Activated naive CD4-positive, alpha-beta T cell treated with anti-CD3 and anti-CD28 coated beads for 36 hours (primary cell): ENCODE measurements around the gene CWF19L1. TPM values are rescaled to one million over a fixed set of nuclear protein-coding genes. Genes with fewer than 3 reads are reported as not detected.
"Not testable (repeated sequence)": the region's sequence is repeated elsewhere in the genome, so short reads cannot be mapped to it uniquely, and the experiment has no call there.

Source experiments
- CTCF ChIA-PET: fragments of 350-600 bp; sonication (Branson Sonifier 250); formaldehyde crosslinking; loops from one replicate; lab custom pipeline; 2021; ENCODE audit warnings: antibody characterized with exemption; lab: Charles Lee
- DNase-seq: peaks from one replicate; pipeline ENCODE4 v3.0.0-alpha.2; 2020
- H3K27ac Mint-ChIP-seq: one replicate; pipeline ENCODE4 v1.8.0; 2021; ENCODE audit warnings: mild to moderate bottlenecking, mixed read lengths
- H3K27me3 Mint-ChIP-seq: one replicate; pipeline ENCODE4 v1.8.0; 2021; ENCODE audit warnings: low read depth, mixed read lengths
- H3K36me3 Mint-ChIP-seq: one replicate; pipeline ENCODE4 v1.8.0; 2021; ENCODE audit warnings: low read depth, mixed read lengths
- H3K4me1 Mint-ChIP-seq: one replicate; pipeline ENCODE4 v1.8.0; 2021; ENCODE audit warnings: low read depth, mixed read lengths
- H3K4me3 Mint-ChIP-seq: one replicate; pipeline ENCODE4 v1.8.0; 2021; ENCODE audit warnings: mild to moderate bottlenecking, moderate library complexity, mixed read lengths
- H3K9me3 Mint-ChIP-seq: one replicate; pipeline ENCODE4 v1.8.0; 2021; ENCODE audit warnings: mixed read lengths
- intact Hi-C: fragments of 100-400 bp; cut with micrococcal nuclease; formaldehyde crosslinking; loops from one replicate; pipeline ENCODE4 v1.15.1; 2023
- total RNA-seq, 2 experiments: library from RNA; stranded (reverse); gene quantifications; one replicate each; pipeline ENCODE4 v1.2.3, GENCODE V29; 2021

Gene CWF19L1
- 10 to 100 TPM; 35.3 to 35.4 TPM for total RNA-seq

DNA sequence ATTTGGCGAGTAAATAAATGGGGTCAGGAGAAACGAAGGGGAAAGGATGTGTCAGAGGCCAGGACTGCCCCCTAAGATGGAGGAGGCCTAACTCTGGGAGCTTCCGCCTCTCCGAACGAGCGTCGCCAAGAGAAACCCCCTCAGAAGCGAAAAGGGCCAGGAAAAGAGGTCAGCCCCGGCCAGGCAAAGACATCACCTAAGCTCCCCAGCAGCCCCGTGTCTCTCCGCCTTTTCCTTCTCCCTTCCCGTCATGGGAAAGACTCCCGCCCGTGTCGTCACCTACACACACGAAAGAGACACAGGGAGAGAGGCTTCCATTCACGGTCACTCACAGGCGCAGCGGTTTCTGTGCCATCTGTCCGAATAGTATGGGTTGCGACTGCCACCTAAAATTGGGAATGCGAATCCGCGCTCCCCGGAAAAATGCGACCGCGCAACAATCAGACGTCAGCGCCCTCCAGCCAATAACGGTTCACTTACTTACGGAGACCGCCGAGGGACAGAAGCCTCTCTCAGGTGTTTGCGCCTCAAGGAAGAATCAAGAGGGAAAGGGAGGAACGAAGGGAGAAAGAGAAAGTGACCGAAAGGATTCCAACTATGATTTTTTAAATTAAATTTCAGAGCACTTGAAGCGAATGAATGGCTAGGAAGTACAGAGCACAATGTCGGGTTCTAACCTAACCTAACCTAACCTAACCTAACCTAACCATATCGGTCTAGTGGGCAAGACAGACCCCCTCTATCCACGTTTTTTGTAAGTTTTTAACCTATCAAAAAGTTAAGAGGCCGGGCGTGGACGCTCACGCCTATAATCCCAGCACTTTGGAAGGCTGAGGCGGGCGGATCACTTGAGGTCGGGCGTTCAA lies at the start of gene CWF19L1:
Gene CWF19L1 (minus strand): TSS at position 400 of the 866 bp plus-strand sequence. CDS start 45 bp downstream, at position 355.
- H3K9me3 Mint-ChIP-seq, result no peaks in the 10 kb centered on the region
- H3K27ac Mint-ChIP-seq, result peak within 1 kb of the TSS; percentile 97
- H3K36me3 Mint-ChIP-seq, result peaks cover 9% of the 10 kb centered on the region
- H3K4me3 Mint-ChIP-seq, result peak within 1 kb of the TSS; percentile 100
- H3K4me1 Mint-ChIP-seq, result peaks cover 29% of the 10 kb centered on the region
- CTCF ChIA-PET, result interaction anchor here (0.7 kb wide), 1 partner anchor 20 kb away, joined by 3 read pairs; no protein-coding TSS in a partner anchor
- intact Hi-C loops, result loop anchor here (1.0 to 2.0 kb wide), 5 partner anchors 19 to 119 kb away; partner anchors contain the start of genes BLOC1S2, CHUK and ERLIN1
- DNase-seq, result peak; percentile 90
- H3K27me3 Mint-ChIP-seq, result no peaks in the 10 kb centered on the region

GRCh38 chr10:100315615-100316014 lies 48.2 kb upstream of the CWF19L1 start:
- H3K9me3 Mint-ChIP-seq, result no peaks in the 10 kb centered on the region
- intact Hi-C loops, result no loop called here
- no peak overlapping the region for H3K4me3 Mint-ChIP-seq
- peaks cover 28% of the 10 kb centered on the region for H3K27me3 Mint-ChIP-seq
- H3K27ac Mint-ChIP-seq, result no peak overlapping the region
- H3K4me1 Mint-ChIP-seq, result no peaks in the 10 kb centered on the region
- DNase-seq, result no peak
- no peaks in the 10 kb centered on the region for H3K36me3 Mint-ChIP-seq
- CTCF ChIA-PET, result no interaction called here

DNA sequence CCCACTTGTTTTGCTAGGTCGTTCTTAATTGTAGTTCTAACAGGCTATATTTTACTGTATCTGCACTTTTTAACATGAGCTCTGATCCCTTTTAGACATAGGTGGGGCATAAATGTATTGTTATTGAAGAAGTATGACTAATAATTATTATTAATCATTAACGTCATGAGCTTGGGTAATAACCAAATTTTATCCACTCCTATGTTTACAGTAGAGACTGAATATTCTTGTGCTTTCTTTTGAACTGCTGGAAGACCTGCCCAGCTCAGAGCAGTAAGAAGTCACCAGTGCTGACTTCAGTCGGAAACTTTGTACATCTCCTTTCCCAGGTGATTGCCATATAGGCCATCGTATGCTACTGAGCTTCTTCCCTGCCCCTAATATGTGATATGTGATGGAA lies 43.9 kb upstream of the CWF19L1 start:
- Mint-ChIP-seq H3K27ac (no peak overlapping the region), H3K4me1 (no peaks in the 10 kb centered on the region), H3K27me3 (peaks cover 21% of the 10 kb centered on the region), H3K36me3 (no peaks in the 10 kb centered on the region), H3K9me3 (no peaks in the 10 kb centered on the region), H3K4me3 (no peak overlapping the region)
- no peak for DNase-seq
- intact Hi-C loops, result no loop called here
- CTCF ChIA-PET, result interaction anchor here (0.6 to 1.2 kb wide), 3 partner anchors 14 to 161 kb away, joined by 3 to 6 read pairs (median 3); no protein-coding TSS in a partner anchor

DNA sequence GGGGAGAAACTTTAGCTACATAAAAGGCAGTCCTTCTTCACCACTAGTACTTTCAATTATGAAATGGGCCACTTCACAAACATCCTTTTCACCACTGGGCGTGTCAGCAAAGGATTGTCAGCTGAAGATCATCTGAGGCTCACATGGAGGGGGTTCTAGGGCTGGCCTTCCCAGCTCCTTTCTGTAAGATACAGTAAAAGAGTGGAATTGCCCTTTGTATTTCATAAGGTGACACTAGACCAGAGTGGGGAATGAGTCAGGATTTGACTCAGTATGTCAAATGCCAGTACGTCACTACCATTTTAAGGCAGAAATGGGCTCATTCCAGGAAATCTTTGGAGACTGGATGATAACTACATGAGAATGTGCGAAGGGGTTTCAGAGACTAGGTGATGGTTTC lies 40.2 kb upstream of the CWF19L1 start:
- H3K27me3 Mint-ChIP-seq, result peaks cover 30% of the 10 kb centered on the region
- H3K4me1 Mint-ChIP-seq, result no peaks in the 10 kb centered on the region
- intact Hi-C loops, result no loop called here
- no peak overlapping the region for H3K4me3 Mint-ChIP-seq
- DNase-seq, result no peak
- no peak overlapping the region for H3K27ac Mint-ChIP-seq
- no peaks in the 10 kb centered on the region for H3K36me3 Mint-ChIP-seq
- no peaks in the 10 kb centered on the region for H3K9me3 Mint-ChIP-seq
- CTCF ChIA-PET, result no interaction called here

DNA sequence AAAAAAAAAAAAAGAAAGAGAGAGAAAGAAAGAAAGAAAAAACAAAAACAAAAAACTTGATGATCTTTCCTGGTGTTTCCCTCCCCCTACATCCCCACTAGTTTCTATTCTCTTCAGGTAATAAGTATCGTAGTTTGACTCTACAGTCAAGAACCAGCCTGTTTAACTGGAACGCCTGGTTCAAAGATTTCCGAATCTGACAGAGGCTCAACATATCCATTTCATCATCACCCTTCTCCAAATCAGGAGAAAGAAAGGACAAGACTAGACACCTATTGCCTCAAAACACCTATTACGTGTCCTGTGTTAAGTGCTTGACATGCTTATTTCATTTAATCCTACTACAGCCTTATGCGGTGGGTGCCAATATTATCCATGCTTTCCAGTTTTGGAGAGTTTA lies 39.4 kb upstream of the CWF19L1 start:
- no peaks in the 10 kb centered on the region for H3K4me1 Mint-ChIP-seq
- CTCF ChIA-PET, result no interaction called here
- H3K27ac Mint-ChIP-seq, result no peak overlapping the region
- H3K27me3 Mint-ChIP-seq, result peaks cover 25% of the 10 kb centered on the region
- no peak overlapping the region for H3K4me3 Mint-ChIP-seq
- no peaks in the 10 kb centered on the region for H3K36me3 Mint-ChIP-seq
- H3K9me3 Mint-ChIP-seq, result no peaks in the 10 kb centered on the region
- intact Hi-C loops, result no loop called here
- no peak for DNase-seq

DNA sequence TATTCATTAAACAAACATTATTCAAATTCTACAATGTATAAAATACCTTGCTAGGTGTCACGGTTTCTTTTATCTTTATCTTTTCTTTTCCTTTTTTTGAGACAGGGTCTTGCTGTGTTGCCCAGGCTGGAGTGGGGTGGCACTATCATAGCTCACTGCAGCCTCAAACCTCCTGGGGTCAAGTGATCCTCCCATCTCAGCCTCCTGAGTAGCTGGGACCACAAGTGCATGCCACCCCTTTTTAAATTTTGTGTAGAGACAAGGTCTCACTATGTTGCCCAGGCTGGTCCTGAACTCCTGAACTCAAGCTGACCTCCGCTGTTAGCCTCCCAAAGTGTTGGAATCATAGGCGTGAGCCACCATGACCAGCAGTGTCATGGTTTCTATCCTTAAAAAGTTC lies 37.0 kb upstream of the CWF19L1 start:
- intact Hi-C loops, result no loop called here
- H3K4me3 Mint-ChIP-seq, result no peak overlapping the region
- no peaks in the 10 kb centered on the region for H3K4me1 Mint-ChIP-seq
- CTCF ChIA-PET, result interaction anchor here (0.6 to 1.1 kb wide), 2 partner anchors 8 to 98 kb away, joined by 4 to 5 read pairs; no protein-coding TSS in a partner anchor
- H3K9me3 Mint-ChIP-seq, result no peaks in the 10 kb centered on the region
- H3K36me3 Mint-ChIP-seq, result no peaks in the 10 kb centered on the region
- no peak for DNase-seq
- H3K27ac Mint-ChIP-seq, result no peak overlapping the region
- peaks cover 23% of the 10 kb centered on the region for H3K27me3 Mint-ChIP-seq

DNA sequence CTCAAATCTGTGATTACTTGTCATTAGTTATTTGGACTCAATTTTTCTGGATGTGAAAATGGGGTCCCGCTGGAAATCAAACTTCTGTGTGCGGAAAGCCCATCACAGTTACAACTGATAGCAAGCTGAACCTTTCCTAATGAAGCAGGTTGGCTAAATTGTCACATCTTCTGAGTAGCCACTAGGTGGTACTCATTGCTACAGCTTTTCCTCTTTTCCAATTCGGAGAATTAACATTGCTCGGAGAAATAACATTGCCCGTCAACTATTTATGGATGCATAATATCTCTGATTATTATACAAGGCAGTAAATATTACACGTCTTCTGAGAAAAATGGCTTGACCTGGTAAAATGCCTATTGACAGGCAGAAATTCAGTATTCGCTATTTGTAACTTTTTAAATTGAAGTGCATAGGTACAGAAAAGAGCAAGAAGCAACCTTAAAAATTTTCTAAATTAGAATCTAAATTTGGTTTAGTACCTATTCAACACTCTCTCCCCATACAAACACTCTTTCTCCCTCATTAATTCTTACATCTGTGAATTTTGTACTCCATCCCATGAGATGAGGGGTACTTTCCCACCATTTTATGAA lies 36.4 kb upstream of the CWF19L1 start:
- intact Hi-C loops, result loop anchor here (1.0 kb wide), 2 partner anchors 34 to 129 kb away; no protein-coding TSS in a partner anchor
- Mint-ChIP-seq H3K27me3 (peaks cover 25% of the 10 kb centered on the region), H3K4me3 (no peak overlapping the region), H3K9me3 (no peaks in the 10 kb centered on the region), H3K4me1 (no peaks in the 10 kb centered on the region), H3K36me3 (no peaks in the 10 kb centered on the region), H3K27ac (no peak overlapping the region)
- no peak for DNase-seq
- CTCF ChIA-PET, result interaction anchor here (0.6 to 1.1 kb wide), 3 partner anchors 9 to 458 kb away, joined by 3 to 4 read pairs (median 3); no protein-coding TSS in a partner anchor

GRCh38 chr10:100301123-100301522 lies 33.7 kb upstream of the CWF19L1 start:
- DNase-seq, H3K9me3 Mint-ChIP-seq, H3K36me3 Mint-ChIP-seq, CTCF ChIA-PET, H3K4me3 Mint-ChIP-seq, H3K4me1 Mint-ChIP-seq, H3K27ac Mint-ChIP-seq, intact Hi-C loops: not testable (repeated sequence)
- peaks cover 30% of the 10 kb centered on the region for H3K27me3 Mint-ChIP-seq

GRCh38 chr10:100297242-100297641 lies 29.8 kb upstream of the CWF19L1 start:
- H3K27ac Mint-ChIP-seq, result no peak overlapping the region
- peaks cover 22% of the 10 kb centered on the region for H3K27me3 Mint-ChIP-seq
- H3K9me3 Mint-ChIP-seq, result no peaks in the 10 kb centered on the region
- no peak overlapping the region for H3K4me3 Mint-ChIP-seq
- H3K4me1 Mint-ChIP-seq, result no peaks in the 10 kb centered on the region
- DNase-seq, result no peak
- no peaks in the 10 kb centered on the region for H3K36me3 Mint-ChIP-seq
- intact Hi-C loops, result no loop called here
- CTCF ChIA-PET, result interaction anchor here (0.6 to 1.3 kb wide), 2 partner anchors 114 to 221 kb away, joined by 4 read pairs; no protein-coding TSS in a partner anchor

DNA sequence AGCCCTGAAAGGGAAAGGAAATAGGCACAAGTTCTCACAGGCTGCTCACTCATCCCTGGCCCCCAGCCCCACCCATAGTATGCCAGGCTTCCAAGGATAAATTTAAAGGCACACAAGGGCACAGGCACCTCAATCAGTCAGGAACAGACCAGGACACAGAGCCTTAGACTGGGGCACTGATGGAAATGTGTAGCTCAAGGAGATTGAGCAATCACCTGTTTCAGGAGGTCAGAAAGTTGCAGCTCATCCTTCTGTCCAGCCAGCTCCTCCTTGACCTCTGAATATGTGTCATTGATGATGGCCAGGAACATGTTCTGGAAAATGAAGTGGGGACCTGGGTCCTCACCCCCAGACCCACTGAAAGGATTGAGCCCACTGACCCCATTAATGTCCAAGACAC lies 25.6 kb upstream of the CWF19L1 start:
- peaks cover 16% of the 10 kb centered on the region for H3K27me3 Mint-ChIP-seq
- no peak overlapping the region for H3K27ac Mint-ChIP-seq
- H3K4me1 Mint-ChIP-seq, result no peaks in the 10 kb centered on the region
- H3K4me3 Mint-ChIP-seq, result no peak overlapping the region
- intact Hi-C loops, result no loop called here
- DNase-seq, result no peak
- no peaks in the 10 kb centered on the region for H3K36me3 Mint-ChIP-seq
- no peaks in the 10 kb centered on the region for H3K9me3 Mint-ChIP-seq
- CTCF ChIA-PET, result interaction anchor here (0.6 kb wide), 1 partner anchor 74 kb away, joined by 3 read pairs; no protein-coding TSS in a partner anchor

GRCh38 chr10:100292300-100292699 lies 24.9 kb upstream of the CWF19L1 start:
- H3K36me3 Mint-ChIP-seq, DNase-seq, H3K27ac Mint-ChIP-seq, H3K4me1 Mint-ChIP-seq, H3K9me3 Mint-ChIP-seq, H3K4me3 Mint-ChIP-seq, intact Hi-C loops: not testable (repeated sequence)
- peaks cover 16% of the 10 kb centered on the region for H3K27me3 Mint-ChIP-seq
- CTCF ChIA-PET, result interaction anchor here (1.2 to 1.5 kb wide), 2 partner anchors 20 to 215 kb away, joined by 3 to 4 read pairs; no protein-coding TSS in a partner anchor

GRCh38 chr10:100291356-100291755 lies 23.9 kb upstream of the CWF19L1 start:
- intact Hi-C loops, result no loop called here
- Mint-ChIP-seq H3K4me1 (peaks cover 8% of the 10 kb centered on the region), H3K27me3 (peaks cover 11% of the 10 kb centered on the region), H3K4me3 (no peak overlapping the region), H3K9me3 (no peaks in the 10 kb centered on the region), H3K27ac (no peak overlapping the region), H3K36me3 (no peaks in the 10 kb centered on the region)
- CTCF ChIA-PET, result interaction anchor here (1.5 kb wide), 1 partner anchor 216 kb away, joined by 4 read pairs; no protein-coding TSS in a partner anchor
- no peak for DNase-seq
